OCI-M2 (cell line): Measurements from ENCODE around the gene PTPRF.
"Not testable (repeated sequence)": the region's sequence is repeated elsewhere in the genome, so short reads cannot be mapped to it uniquely, and the experiment has no call there.

Experiments used
- DNase-seq: peaks from one replicate; lab custom pipeline; 2025; ENCODE audit not compliant: unreplicated experiment; lab: John Stamatoyannopoulos, UW

The PTPRF gene

GRCh38 chr1:43530483-43531106 is at the start of gene PTPRF:
Gene PTPRF (plus strand): TSS chr1:43530883. CDS start chr1:43545076, 14,193 bp downstream.
- no peak for DNase-seq

- DNase-seq, result no peak
Measured at GRCh38 chr1:43481491-43481890, 49.2 kb upstream of the PTPRF start.

GRCh38 chr1:43482215-43482614 is 48.5 kb upstream of the PTPRF start:
- no peak for DNase-seq

- DNase-seq, result no peak
Measured at GRCh38 chr1:43484367-43484766, 46.3 kb upstream of the PTPRF start.

- DNase-seq, result no peak
Measured at GRCh38 chr1:43488165-43488564, 42.5 kb upstream of the PTPRF start.

- no peak for DNase-seq
Measured at GRCh38 chr1:43491061-43491460, 39.6 kb upstream of the PTPRF start.

- DNase-seq, result no peak
Measured at GRCh38 chr1:43492826-43493225, 37.9 kb upstream of the PTPRF start.

- no peak for DNase-seq
Measured at GRCh38 chr1:43493661-43494450, 36.8 kb upstream of the PTPRF start.

GRCh38 chr1:43495204-43495603 is 35.5 kb upstream of the PTPRF start:
- no peak for DNase-seq

- no peak for DNase-seq
Measured at GRCh38 chr1:43499898-43500297, 30.8 kb upstream of the PTPRF start.

- DNase-seq, result not testable (repeated sequence)
Measured at GRCh38 chr1:43501806-43502205, 28.9 kb upstream of the PTPRF start.

GRCh38 chr1:43503534-43503933 is 27.1 kb upstream of the PTPRF start:
- DNase-seq, result no peak

- DNase-seq, result no peak
Measured at GRCh38 chr1:43505077-43505780, 25.5 kb upstream of the PTPRF start.

GRCh38 chr1:43506233-43506632 is 24.4 kb upstream of the PTPRF start:
- no peak for DNase-seq

GRCh38 chr1:43507296-43508295 is 23.1 kb upstream of the PTPRF start:
- no peak for DNase-seq

- DNase-seq, result no peak
Measured at GRCh38 chr1:43509007-43509739, 21.5 kb upstream of the PTPRF start.

GRCh38 chr1:43509740-43510375 is 20.8 kb upstream of the PTPRF start:
- no peak for DNase-seq

- DNase-seq, result no peak
Measured at GRCh38 chr1:43510621-43511020, 20.1 kb upstream of the PTPRF start.

- no peak for DNase-seq
Measured at GRCh38 chr1:43511394-43511793, 19.3 kb upstream of the PTPRF start.

- no peak for DNase-seq
Measured at GRCh38 chr1:43512133-43512532, 18.6 kb upstream of the PTPRF start.
